A673 (cell line): ENCODE measurements around the gene CTIF.

Source experiments
- CTCF ChIP-seq: fragments of 300-800, 200-600 bp; sonication (generic); conservative IDR thresholded peaks from 2 replicates; pipeline ENCODE4 v1.5.1; 2017; ENCODE audit warnings: low read depth, mild to moderate bottlenecking, antibody characterized with exemption, low read length, moderate library complexity, mixed read lengths
- EZH2 ChIP-seq: fragments of 200-600 bp; sonication (generic); IDR thresholded peaks from 2 replicates; pipeline ENCODE4 v1.6.1; 2017; ENCODE audit warnings: borderline replicate concordance, low read depth, mild to moderate bottlenecking, mixed read lengths, antibody characterized with exemption, low read length; ENCODE audit not compliant: poor library complexity, severe bottlenecking

DNA sequence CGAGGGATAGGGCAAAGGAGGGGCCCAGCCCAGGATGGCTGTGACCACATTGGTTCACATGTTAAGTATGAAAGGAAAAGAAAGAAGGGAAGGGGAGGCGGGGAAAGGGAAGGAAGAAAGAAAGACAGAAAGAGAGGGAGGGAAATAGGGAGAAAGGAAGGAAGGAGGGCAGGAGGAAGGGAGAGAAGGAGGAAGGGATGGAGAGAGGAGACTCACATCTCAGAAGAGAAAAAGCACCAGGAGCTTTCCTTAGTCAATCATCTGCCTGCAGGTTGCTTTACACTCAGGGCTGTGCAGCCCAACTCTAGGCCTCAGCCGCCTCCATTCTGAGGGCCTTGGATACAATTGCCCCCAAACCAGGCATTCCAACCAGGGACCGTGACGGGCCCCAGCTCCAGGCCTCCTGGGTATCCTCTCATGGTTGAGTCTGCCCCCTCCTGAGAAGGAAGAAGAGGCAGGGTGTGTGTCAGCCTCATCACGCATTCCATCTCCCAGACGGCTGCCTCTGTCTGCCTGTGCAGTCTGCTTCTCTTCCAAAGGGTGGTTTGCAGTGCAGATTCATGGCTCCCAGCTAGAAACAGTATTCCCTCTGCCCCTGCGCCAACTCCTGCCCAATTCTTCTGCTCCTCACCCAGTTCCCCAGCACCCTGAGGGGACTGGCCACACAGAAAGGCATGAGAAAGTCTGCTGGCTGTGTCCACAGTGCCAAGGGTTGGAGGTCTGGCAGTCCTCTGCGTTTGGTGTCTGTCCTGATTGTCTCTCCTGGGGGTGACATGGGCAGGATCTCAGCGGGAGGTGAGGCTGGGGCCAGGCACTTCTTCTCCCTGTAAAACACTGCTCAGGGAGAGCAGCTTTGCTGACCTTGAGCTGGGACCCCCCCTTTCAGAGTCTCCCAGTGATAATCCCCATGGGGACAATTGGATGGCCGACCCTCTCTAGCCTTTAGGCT lies 248.6 kb downstream of the CTIF start:
- no peak for TF ChIP-seq CTCF
- TF ChIP-seq EZH2: no peak
